Endodermal cell (in vitro differentiated cells): ENCODE measurements around the gene ZNF786. TPM values are rescaled to one million over a fixed set of nuclear protein-coding genes. Genes with fewer than 3 reads are reported as not detected.
"Not testable (repeated sequence)": the region's sequence is repeated elsewhere in the genome, so short reads cannot be mapped to it uniquely, and the experiment has no call there.

Source experiments
- DNase-seq: peaks from one replicate; pipeline ENCODE4 v3.0.0-alpha.2; 2017
- H3K27ac ChIP-seq: 2 replicates; pipeline ENCODE4 v1.5.1; 2013; ENCODE audit warnings: mild to moderate bottlenecking, low read depth, low read length, moderate library complexity
- H3K27me3 ChIP-seq: 2 replicates; pipeline ENCODE4 v1.6.1; 2013; ENCODE audit warnings: mild to moderate bottlenecking, low read length, moderate library complexity; ENCODE audit not compliant: insufficient read depth, control insufficient read depth, poor library complexity, severe bottlenecking
- H3K36me3 ChIP-seq: 2 replicates; pipeline ENCODE4 v1.7.0; 2013; ENCODE audit warnings: mild to moderate bottlenecking, low read length, moderate library complexity; ENCODE audit not compliant: control insufficient read depth, insufficient read depth
- H3K4me1 ChIP-seq: one replicate; pipeline ENCODE4 v1.7.0; 2013; ENCODE audit warnings: low read length; ENCODE audit not compliant: control insufficient read depth, insufficient read depth
- H3K4me3 ChIP-seq: 2 replicates; pipeline ENCODE4 v1.5.1; 2013; ENCODE audit warnings: mild to moderate bottlenecking, low read length, moderate library complexity
- H3K9ac ChIP-seq: 2 replicates; pipeline ENCODE4 v1.6.1; 2013; ENCODE audit warnings: mild to moderate bottlenecking, low read length, moderate library complexity; ENCODE audit not compliant: poor library complexity, severe bottlenecking; ENCODE audit errors: extremely low read depth
- H3K9me3 ChIP-seq: 2 replicates; pipeline ENCODE4 v1.6.1; 2013; ENCODE audit warnings: mild to moderate bottlenecking, low read length, moderate library complexity; ENCODE audit not compliant: control insufficient read depth
- H3K27ac Mint-ChIP-seq: 2 replicates; pipeline ENCODE4 v1.8.0; 2020; ENCODE audit warnings: mixed read lengths
- H3K27me3 Mint-ChIP-seq: 2 replicates; pipeline ENCODE4 v1.8.0; 2021; ENCODE audit warnings: mild to moderate bottlenecking, mixed read lengths; ENCODE audit not compliant: insufficient read depth
- H3K36me3 Mint-ChIP-seq: 2 replicates; pipeline ENCODE4 v1.8.0; 2020; ENCODE audit warnings: low read depth, mixed read lengths
- H3K4me1 Mint-ChIP-seq: 2 replicates; pipeline ENCODE4 v1.8.0; 2020; ENCODE audit warnings: mixed read lengths
- H3K4me3 Mint-ChIP-seq: 2 replicates; pipeline ENCODE4 v1.8.0; 2020; ENCODE audit warnings: mild to moderate bottlenecking, moderate library complexity, mixed read lengths
- H3K9me3 Mint-ChIP-seq: 2 replicates; pipeline ENCODE4 v1.8.0; 2020; ENCODE audit warnings: mild to moderate bottlenecking, mixed read lengths
- CTCF ChIP-seq: fragments of 200-600 bp; sonication (generic); conservative IDR thresholded peaks from 2 replicates; pipeline ENCODE4 v1.5.0; 2021; ENCODE audit warnings: antibody characterized with exemption, mild to moderate bottlenecking
- WGBS, 2 experiments: methylation state at CpG; one replicate each; pipeline versions ENCODE4 v1.1.5 to v1.1.7; 2013; ENCODE audit warnings: missing lambda C conversion rate in 2 of 2, mixed read lengths in 1 of 2; ENCODE audit not compliant: insufficient coverage in 1 of 2, insufficient read length in 1 of 2; 5-methylcytosine and 5-hydroxymethylcytosine counted together
- total RNA-seq, 2 donors: library from RNA; stranded (reverse); fragmentation: NEBNext Ultra II Directional in 1 of 2; extraction: Animal tissue kit (Norgen Biotek cat#: 25700) in 1 of 2; gene quantifications; 2 replicates in 1 of 2; 3 replicates in 1 of 2; pipeline ENCODE4 v1.2.1, GENCODE V29; 2021

The ZNF786 gene
- total RNA-seq, 2 donors from 2014 or later, result 12.0 to 13.3 TPM

- H3K27ac Mint-ChIP-seq, result no peak overlapping the region
- WGBS, 2 experiments, result 71 to 84% methylated on average over 1 to 4 of the region's 4 CpGs
- no peak for DNase-seq
- H3K36me3 ChIP-seq, result peaks cover 32% of the 10 kb centered on the region
- peak; percentile 54 for TF ChIP-seq CTCF
- no peaks in the 10 kb centered on the region for H3K27me3 ChIP-seq
- no peaks in the 10 kb centered on the region for H3K4me1 ChIP-seq
- H3K4me3 Mint-ChIP-seq, result no peak overlapping the region
- H3K4me3 ChIP-seq, result no peak overlapping the region
- H3K4me1 Mint-ChIP-seq, result no peaks in the 10 kb centered on the region
- H3K9ac ChIP-seq, result no peak overlapping the region
- no peaks in the 10 kb centered on the region for H3K9me3 ChIP-seq
- H3K27me3 Mint-ChIP-seq, result no peaks in the 10 kb centered on the region
- H3K27ac ChIP-seq, result no peak overlapping the region
- peaks cover 36% of the 10 kb centered on the region for H3K36me3 Mint-ChIP-seq
- H3K9me3 Mint-ChIP-seq, result no peaks in the 10 kb centered on the region
These were observed 22.6 kb downstream of the ZNF786 start for GRCh38 chr7:149067869-149068268.

- peaks cover 11% of the 10 kb centered on the region for H3K36me3 Mint-ChIP-seq
- H3K4me3 Mint-ChIP-seq, result no peak overlapping the region
- H3K36me3 ChIP-seq, result no peaks in the 10 kb centered on the region
- no peaks in the 10 kb centered on the region for H3K27me3 ChIP-seq
- TF ChIP-seq CTCF, result no peak
- H3K27me3 Mint-ChIP-seq, result no peaks in the 10 kb centered on the region
- no peaks in the 10 kb centered on the region for H3K4me1 ChIP-seq
- H3K27ac Mint-ChIP-seq, result no peak overlapping the region
- H3K27ac ChIP-seq, result no peak overlapping the region
- H3K9me3 ChIP-seq, result no peaks in the 10 kb centered on the region
- no peak overlapping the region for H3K4me3 ChIP-seq
- H3K9ac ChIP-seq, result no peak overlapping the region
- DNase-seq, result no peak
- no peaks in the 10 kb centered on the region for H3K4me1 Mint-ChIP-seq
- no peaks in the 10 kb centered on the region for H3K9me3 Mint-ChIP-seq
These were observed 27.0 kb downstream of the ZNF786 start for GRCh38 chr7:149063476-149063875.

- not testable (repeated sequence) for H3K36me3 Mint-ChIP-seq, H3K9ac ChIP-seq, H3K9me3 Mint-ChIP-seq, H3K27me3 Mint-ChIP-seq, H3K36me3 ChIP-seq, H3K4me3 Mint-ChIP-seq, H3K4me1 ChIP-seq, H3K27me3 ChIP-seq, H3K9me3 ChIP-seq, H3K4me1 Mint-ChIP-seq, H3K27ac ChIP-seq, DNase-seq, H3K27ac Mint-ChIP-seq, H3K4me3 ChIP-seq
- 93 to 95% methylated on average over 8 to 10 of the region's 10 CpGs for WGBS, 2 experiments
These were observed 28.2 kb downstream of the ZNF786 start for GRCh38 chr7:149062217-149062899.

- Histone ChIP-seq H3K4me3 (no peak overlapping the region), H3K9me3 (no peaks in the 10 kb centered on the region), H3K9ac (no peak overlapping the region), H3K27ac (no peak overlapping the region), H3K27me3 (no peaks in the 10 kb centered on the region), H3K36me3 (no peaks in the 10 kb centered on the region), H3K4me1 (no peaks in the 10 kb centered on the region)
- Mint-ChIP-seq H3K4me3 (no peak overlapping the region), H3K27ac (peak overlapping the region; percentile 22), H3K36me3 (no peaks in the 10 kb centered on the region), H3K9me3 (peaks cover 7% of the 10 kb centered on the region), H3K4me1 (no peaks in the 10 kb centered on the region), H3K27me3 (no peaks in the 10 kb centered on the region)
- WGBS, 2 experiments, result 80 to 88% methylated on average over 1 of the region's 1 CpG
- no peak for DNase-seq
- TF ChIP-seq CTCF, result no peak
These were observed 30.4 kb downstream of the ZNF786 start for GRCh38 chr7:149060156-149060555.
